Nephron (organoid): Measurements from ENCODE around the gene CPNE2.

Experiments
- H3K27ac Mint-ChIP-seq, 3 experiments: 2 replicates each; pipeline ENCODE4 v1.8.0; 2020; ENCODE audit warnings: mixed read lengths in 3 of 3, mild to moderate bottlenecking in 2 of 3, moderate library complexity in 1 of 3
- H3K27me3 Mint-ChIP-seq: 2 replicates; pipeline ENCODE4 v1.8.0; 2021; ENCODE audit warnings: low read depth, mild to moderate bottlenecking, moderate library complexity, mixed read lengths
- H3K36me3 Mint-ChIP-seq: 2 replicates; pipeline ENCODE4 v1.8.0; 2020; ENCODE audit warnings: low read depth, mixed read lengths
- H3K4me1 Mint-ChIP-seq: 2 replicates; pipeline ENCODE4 v1.8.0; 2020; ENCODE audit warnings: mixed read lengths
- H3K4me3 Mint-ChIP-seq, 3 experiments: 2 replicates each; pipeline ENCODE4 v1.8.0; 2020; ENCODE audit warnings: mild to moderate bottlenecking in 3 of 3, mixed read lengths in 3 of 3, moderate library complexity in 2 of 3
- H3K9me3 Mint-ChIP-seq: 2 replicates; pipeline ENCODE4 v1.8.0; 2020; ENCODE audit warnings: mixed read lengths
- CTCF ChIP-seq, 3 experiments: fragments of 200-600 bp; sonication (generic); IDR thresholded peaks; one replicate each; pipeline ENCODE4 v1.5.0; 2021; ENCODE audit warnings: antibody characterized with exemption in 3 of 3; ENCODE audit not compliant: unreplicated experiment in 3 of 3

The CPNE2 gene

GRCh38 chr16:57131351-57131970 is 39.1 kb downstream of the CPNE2 start:
- Mint-ChIP-seq H3K4me3 (no peak overlapping the region), H3K36me3 (no peaks in the 10 kb centered on the region), H3K27me3 (peaks cover 4% of the 10 kb centered on the region), H3K9me3 (no peaks in the 10 kb centered on the region), H3K4me1 (no peaks in the 10 kb centered on the region), H3K27ac (no peak overlapping the region)
- TF ChIP-seq CTCF (IDR thresholded peaks at IDR 0.05; ENCODE audit: unreplicated experiment in 3 of 3): no peak

- no peak for TF ChIP-seq CTCF (IDR thresholded peaks at IDR 0.05; ENCODE audit: unreplicated experiment in 3 of 3)
- no peak overlapping the region for H3K4me3 Mint-ChIP-seq
- peak overlapping the region in 1 of 3 experiments; percentile 25 for H3K27ac Mint-ChIP-seq
- H3K9me3 Mint-ChIP-seq: no peaks in the 10 kb centered on the region
- no peaks in the 10 kb centered on the region for H3K4me1 Mint-ChIP-seq
- H3K27me3 Mint-ChIP-seq: peaks cover 4% of the 10 kb centered on the region
- no peaks in the 10 kb centered on the region for H3K36me3 Mint-ChIP-seq
Measured at GRCh38 chr16:57132470-57132869, 40.1 kb downstream of the CPNE2 start.

GRCh38 chr16:57133031-57133430 is 40.6 kb downstream of the CPNE2 start:
- Mint-ChIP-seq H3K27me3 (peaks cover 4% of the 10 kb centered on the region), H3K27ac (peak overlapping the region in 1 of 3 experiments; percentile 25), H3K9me3 (no peaks in the 10 kb centered on the region), H3K36me3 (no peaks in the 10 kb centered on the region), H3K4me3 (no peak overlapping the region), H3K4me1 (no peaks in the 10 kb centered on the region)
- no peak for TF ChIP-seq CTCF (IDR thresholded peaks at IDR 0.05; ENCODE audit: unreplicated experiment in 3 of 3)

GRCh38 chr16:57133886-57134285 is 41.5 kb downstream of the CPNE2 start:
- H3K36me3 Mint-ChIP-seq: no peaks in the 10 kb centered on the region
- peaks cover 2% of the 10 kb centered on the region for H3K4me1 Mint-ChIP-seq
- no peak for TF ChIP-seq CTCF (IDR thresholded peaks at IDR 0.05; ENCODE audit: unreplicated experiment in 3 of 3)
- H3K9me3 Mint-ChIP-seq: no peaks in the 10 kb centered on the region
- peaks cover 4% of the 10 kb centered on the region for H3K27me3 Mint-ChIP-seq
- H3K4me3 Mint-ChIP-seq: no peak overlapping the region
- no peak overlapping the region for H3K27ac Mint-ChIP-seq

- Mint-ChIP-seq H3K36me3 (no peaks in the 10 kb centered on the region), H3K4me1 (peaks cover 11% of the 10 kb centered on the region), H3K4me3 (no peak overlapping the region), H3K27me3 (no peaks in the 10 kb centered on the region), H3K27ac (no peak overlapping the region), H3K9me3 (no peaks in the 10 kb centered on the region)
- no peak for TF ChIP-seq CTCF (IDR thresholded peaks at IDR 0.05; ENCODE audit: unreplicated experiment in 3 of 3)
Measured at GRCh38 chr16:57134982-57135381, 42.6 kb downstream of the CPNE2 start.

GRCh38 chr16:57137043-57137442 is 44.7 kb downstream of the CPNE2 start:
- no peak overlapping the region for H3K4me3 Mint-ChIP-seq
- H3K27me3 Mint-ChIP-seq: no peaks in the 10 kb centered on the region
- H3K4me1 Mint-ChIP-seq: peaks cover 16% of the 10 kb centered on the region
- H3K27ac Mint-ChIP-seq: no peak overlapping the region
- no peak for TF ChIP-seq CTCF (IDR thresholded peaks at IDR 0.05; ENCODE audit: unreplicated experiment in 3 of 3)
- no peaks in the 10 kb centered on the region for H3K36me3 Mint-ChIP-seq
- H3K9me3 Mint-ChIP-seq: no peaks in the 10 kb centered on the region
